NT2/D1 (cell line): ENCODE measurements around the gene TBL1XR1.
"Not testable (repeated sequence)": the region's sequence is repeated elsewhere in the genome, so short reads cannot be mapped to it uniquely, and the experiment has no call there.

Experiments used
- YY1 ChIP-seq: IDR thresholded peaks from 2 replicates; pipeline ENCODE4 v1.6.1; 2011; ENCODE audit not compliant: insufficient read length, insufficient read depth
- ZNF274 ChIP-seq: IDR thresholded peaks from 2 replicates; pipeline ENCODE4 v1.6.1; 2011; ENCODE audit warnings: mild to moderate bottlenecking, low read depth, low read length

GRCh38 chr3:177184602-177185001 is 12.7 kb downstream of the TBL1XR1 start:
- not testable (repeated sequence) for TF ChIP-seq ZNF274, YY1
